Activated T-cell treated with anti-CD3 and anti-CD28 coated beads for 1 hour (primary cell): ENCODE data around the gene LAGE3.

Experiments used
- DNase-seq: peaks from one replicate; pipeline ENCODE4 v3.0.0-alpha.2; 2020; ENCODE audit warnings: low read depth

Gene LAGE3, protein sequence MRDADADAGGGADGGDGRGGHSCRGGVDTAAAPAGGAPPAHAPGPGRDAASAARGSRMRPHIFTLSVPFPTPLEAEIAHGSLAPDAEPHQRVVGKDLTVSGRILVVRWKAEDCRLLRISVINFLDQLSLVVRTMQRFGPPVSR

DNA sequence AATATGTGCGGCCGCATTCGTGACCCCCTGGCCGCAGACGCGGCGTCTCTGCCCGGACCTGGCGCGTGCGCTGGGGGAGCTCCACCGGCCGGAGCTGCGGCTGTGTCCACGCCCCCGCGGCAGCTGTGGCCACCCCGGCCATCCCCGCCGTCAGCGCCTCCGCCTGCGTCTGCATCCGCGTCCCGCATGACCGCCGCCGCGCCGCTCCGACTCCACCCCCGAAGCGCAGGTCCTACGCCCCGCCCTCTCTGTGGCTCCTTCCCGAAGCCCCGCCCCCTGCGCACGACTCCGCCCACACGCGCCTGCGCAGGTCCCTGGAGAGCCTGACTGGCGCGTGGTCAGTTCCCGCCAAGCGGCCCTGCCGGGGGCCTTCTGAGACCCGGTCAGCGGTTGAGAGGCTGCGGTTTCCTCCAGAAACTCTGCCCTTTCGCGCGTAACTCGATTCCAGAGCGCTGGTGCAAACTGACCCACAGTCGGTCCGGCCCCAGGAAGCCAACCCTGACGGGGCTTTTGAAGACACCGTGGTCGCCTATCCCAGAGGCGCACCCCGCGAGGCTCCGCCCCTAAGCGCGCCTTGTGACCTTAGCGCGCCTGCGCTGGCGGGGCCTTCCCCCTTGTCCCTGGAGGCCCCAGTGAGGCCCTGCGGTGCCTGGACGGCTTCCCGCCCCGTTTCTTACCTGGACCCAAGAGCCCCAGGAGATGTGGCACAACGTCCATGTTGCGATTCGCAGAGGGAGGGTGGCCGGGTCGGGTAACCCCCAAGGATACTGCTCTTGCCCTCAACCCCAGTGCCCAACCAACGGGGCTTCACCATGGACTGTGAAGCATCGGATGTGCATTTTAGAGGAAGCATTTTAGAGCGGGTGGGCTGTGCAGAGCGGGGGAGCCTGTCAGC lies at the start of gene LAGE3:
TSS of gene LAGE3 (minus strand) at position 554 of the 895 bp plus-strand sequence. CDS start at position 188, 366 bp downstream.
- peak; percentile 93 for DNase-seq

DNA sequence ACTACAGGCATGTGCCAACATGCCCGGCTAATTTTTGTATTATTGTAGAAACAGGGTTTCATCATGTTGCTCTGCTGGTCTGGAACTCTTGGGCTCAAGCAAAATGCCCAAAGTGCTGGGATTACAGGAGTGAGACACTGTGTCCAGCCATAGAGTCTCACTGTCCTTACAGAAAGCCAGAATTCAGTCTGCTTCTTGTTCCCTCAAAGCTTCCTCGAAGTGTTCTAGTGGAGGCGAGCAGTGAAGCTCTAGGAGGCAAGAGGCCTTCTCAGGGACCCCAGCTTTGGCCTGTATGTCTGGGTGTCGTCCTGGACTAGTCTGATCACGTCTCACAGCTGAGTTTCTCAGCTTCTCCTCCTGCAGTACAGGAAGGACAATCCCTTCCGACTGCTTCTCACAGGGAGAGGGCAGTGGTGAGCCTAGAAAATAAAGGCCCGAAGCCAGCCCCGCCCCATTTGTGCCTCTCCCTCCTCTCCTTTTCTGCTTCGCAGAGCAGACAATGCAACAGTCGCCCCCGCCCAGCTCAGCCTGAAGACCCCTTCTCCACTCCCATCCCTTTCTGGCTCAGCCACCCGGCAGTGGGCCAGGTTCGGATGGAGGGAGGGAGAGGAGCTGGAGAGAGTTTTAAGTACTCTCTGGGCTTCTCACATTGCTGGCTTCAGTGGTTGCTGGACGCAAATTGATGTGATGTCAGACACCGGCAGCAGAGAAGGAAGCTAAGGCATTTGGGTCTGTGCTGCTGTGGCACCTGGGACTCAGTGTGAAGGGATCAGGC lies 48.0 kb upstream of the LAGE3 start:
- peak; percentile 45 for DNase-seq

DNA sequence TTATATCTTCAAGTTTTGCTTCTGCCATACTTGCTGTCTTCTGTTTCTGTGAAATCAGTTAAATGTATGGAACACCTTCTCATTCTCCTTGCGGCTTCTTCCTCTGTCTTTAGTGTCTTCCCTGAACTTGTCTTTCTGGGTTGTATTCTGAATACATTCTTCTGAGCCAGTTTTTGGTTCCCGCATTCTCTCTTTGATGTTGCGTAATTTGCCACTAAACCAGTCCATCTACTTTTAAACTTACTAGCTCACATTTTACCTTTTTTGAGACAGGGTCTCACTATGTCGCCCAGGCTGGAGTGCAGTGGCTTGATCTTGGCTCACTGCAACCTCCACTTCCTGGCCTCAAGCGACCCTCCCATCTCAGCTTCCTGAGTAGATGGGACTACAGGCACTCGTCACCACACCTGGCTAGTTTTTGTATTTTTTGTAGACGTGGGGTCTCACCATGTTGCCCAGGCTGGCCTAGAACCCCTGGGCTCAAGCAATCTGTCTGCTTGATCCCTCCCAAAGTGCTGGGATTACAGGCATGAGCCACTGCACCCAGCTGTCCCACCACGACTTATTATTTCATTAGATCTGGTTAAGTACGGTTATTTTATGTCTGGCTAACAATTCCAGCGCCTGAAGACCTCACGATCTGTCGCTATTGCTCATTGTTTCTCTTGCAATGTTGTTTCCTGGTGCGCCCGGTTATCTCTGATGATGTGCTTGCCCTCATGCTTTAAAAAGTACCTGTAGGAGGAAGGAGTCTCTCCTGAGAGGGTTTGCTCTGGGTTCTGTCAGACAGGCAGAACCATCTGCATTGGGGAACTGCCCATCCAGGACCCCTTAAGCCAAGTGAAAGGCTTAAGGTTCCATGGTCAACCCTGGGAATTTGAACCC lies 46.8 kb upstream of the LAGE3 start:
- DNase-seq: no peak

DNA sequence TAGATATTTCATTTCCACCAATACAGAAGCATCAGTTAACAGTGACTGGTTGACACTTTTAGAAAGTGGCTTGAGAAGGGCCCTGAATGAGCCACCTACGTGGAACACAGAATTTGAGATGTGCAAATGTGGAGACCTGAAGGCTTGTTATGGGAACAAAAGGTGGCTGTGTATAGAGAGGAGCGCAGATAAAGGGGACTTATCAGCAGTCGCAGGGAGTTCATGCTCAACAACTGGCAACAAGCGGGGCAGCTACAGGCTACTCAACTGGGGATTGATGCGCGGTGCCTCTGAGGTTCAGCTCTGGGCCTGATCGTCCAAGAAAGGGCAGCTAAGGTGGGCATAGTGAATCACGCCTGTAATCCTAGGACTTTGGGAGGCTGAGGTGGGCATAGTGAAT lies 40.3 kb upstream of the LAGE3 start:
- DNase-seq: no peak

DNA sequence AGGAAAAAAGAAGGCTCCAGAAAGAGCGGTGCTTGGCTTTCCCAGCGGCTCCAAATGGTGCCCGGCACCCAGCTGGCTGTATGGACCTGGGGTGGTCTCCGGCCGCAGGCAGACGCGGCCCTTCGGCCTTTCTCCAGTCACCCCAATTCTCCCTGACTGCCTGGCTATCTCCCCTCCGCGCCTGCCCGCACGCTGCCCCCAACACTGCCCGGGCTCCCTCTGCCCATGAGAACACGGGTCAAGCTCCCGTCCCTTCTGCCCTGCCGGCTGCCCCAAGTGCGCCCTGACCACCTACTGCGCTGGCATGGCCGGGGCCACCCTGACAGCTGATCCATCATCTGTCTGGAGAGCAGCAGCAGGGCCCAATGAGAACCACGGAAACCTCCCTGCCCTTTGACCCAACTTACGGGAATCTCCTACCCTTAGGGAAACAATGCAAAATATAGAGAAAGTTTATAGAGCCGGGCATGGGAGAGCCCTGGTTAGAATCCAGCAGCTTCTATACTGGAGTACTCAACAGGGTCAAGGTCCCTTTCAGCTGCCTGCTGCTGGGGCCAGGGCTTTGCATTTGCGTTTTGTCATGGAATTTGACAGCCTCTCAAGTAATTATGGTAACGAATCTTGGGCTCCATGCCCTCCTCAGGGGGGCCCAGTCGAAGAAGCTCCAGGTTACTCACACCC lies 38.2 kb upstream of the LAGE3 start:
- DNase-seq: no peak

DNA sequence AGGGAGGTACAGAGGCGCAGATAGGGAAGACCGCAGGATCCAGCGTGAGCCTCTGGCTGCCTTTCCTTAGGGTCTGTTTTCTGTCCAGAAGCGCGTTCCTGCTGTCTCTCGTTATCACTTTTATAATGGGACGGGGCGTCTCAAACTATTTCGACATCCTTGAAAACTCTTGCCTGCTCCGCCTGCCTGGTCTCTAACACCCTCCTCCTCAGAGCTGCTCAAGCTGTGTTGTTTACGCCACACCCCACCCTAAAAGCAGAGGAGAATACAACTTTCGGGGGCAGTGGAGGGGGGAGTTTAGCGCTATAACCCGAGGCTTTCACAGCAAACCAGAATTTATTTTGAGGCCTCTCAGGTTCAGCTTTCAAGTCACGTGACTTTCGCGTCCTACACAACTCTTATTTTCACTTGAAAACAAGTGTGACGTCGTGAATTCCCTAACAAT lies 37.6 kb upstream of the LAGE3 start:
- DNase-seq: no peak

DNA sequence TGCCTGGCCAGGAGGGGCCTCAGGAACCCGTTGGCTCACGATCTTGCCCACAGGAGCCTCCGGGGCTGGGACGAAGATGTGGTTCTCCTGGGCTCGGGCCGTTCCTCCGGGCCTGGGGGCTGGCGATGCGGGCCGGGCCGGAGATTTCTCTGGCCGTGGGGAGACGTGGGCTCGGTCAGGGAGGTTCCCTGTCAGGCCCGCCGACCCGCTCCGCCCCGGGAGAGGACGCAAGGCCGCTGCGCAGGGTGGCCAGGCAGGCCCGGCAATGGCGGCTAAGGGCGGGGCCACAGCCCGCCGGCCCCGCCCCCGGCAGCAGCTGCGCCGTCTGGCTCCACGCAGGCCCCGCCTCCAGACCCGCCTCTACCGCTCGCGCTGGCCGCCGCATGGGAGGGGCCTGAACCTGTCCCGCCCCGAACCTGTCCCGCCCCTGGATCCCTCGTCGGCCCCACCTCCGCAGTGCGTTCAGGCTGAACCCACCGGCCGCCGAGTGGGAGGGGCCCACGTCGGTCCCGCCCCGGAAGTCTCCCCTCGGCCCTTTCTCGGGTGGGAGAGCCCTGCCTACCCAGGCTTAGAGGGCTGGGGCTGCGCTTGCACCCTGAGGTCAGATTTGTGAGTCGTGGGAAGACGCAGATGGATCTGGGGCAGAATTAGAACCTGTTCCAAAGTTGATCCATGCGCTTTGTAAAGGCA lies 37.0 kb upstream of the LAGE3 start, which contains the start of gene FAM3A:
TSS of gene FAM3A (minus strand) at position 267 of the 690 bp plus-strand sequence. CDS start 460 bp downstream, outside the sequence.
- DNase-seq: peak; percentile 89

DNA sequence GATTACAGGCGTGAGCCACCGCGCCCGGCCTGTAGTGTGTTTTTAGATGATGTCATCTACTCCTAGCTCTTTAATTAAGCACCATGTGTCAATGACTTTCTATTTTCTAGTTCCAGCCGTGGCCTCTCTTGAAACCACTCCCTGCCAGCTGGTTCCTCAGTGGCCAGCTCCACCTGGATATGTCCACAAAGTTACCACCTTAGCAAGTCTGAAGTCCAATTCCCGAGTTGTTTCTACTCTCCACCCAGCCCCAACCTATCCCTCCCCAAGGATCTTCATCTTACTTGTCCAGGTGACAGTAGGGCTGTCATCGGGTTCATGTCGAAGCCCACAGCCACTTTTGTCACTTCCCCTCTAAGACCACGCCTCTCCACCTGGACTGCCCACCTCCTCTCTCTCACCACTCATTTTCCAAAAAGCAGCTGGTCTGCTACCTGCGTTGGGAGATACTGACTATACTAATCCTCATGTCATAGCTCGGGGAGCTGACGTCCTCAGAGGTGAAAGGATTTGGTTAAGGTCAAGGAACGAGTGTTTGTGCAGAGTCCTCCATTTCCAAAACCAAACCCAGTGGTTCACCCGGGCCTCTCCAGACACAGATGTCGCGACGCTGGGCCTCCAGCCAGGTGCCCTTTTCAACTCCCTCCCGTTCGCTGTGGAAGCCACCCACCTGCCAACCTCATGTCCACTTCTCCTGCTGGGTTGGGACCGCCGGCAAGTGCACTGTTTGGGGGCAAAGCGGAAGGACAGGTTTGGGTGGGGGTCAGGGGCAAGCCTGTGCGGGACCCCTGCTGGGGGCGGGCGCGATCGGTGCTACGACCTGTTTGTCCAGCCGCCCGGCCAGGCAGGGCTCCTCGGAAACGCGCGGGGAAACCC lies 36.2 kb upstream of the LAGE3 start:
- DNase-seq: no peak

DNA sequence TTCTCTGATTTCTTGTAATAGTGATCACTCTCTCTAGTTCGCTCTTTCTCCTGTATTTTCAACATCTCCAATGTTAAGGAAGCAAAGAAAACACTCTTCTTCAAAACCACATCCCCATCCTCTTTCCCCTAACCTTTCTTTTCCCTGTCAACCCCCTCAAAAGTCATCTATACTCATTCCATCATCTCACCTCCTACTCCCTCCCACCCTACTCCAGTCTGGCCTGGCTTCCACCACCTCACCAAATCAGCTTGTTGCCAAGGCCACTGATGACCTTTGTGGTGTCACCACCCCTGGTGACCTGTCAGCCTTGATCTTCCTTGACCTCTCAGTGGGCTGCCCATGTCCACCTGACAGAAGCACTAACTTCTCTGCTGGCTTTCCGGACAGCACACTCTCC lies 34.6 kb upstream of the LAGE3 start:
- no peak for DNase-seq

DNA sequence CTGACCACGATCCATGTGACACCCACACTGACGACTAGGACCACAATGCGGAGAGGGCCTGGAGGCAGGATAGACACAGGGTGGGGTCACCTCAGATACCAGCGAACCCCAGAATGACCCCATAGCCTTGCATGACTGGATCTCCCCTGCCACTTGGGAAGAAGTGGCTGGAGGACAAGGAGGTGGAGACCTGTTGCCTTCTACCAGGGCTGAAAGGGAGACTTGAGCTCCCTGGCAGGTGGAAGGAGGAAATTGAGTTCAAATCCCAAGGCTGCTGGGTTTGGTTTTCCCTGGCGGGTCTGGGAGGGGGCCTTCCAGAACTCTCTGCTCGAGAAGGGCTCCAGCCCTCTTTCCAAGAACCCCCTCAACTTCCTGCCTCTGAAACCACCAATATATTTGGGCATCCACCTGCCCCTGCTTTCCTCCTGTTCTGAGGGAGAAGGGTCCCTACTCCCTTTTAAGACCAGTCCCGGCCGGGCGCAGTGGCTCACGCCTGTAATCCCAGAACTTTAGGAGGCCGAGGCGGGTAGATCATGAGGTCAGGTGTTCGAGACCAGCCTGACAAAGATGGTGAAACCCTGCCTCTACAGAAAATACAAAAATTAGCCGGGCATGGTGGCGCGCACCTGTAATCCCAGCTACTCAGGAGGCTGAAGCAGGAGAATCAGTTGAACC lies 33.9 kb upstream of the LAGE3 start:
- no peak for DNase-seq

DNA sequence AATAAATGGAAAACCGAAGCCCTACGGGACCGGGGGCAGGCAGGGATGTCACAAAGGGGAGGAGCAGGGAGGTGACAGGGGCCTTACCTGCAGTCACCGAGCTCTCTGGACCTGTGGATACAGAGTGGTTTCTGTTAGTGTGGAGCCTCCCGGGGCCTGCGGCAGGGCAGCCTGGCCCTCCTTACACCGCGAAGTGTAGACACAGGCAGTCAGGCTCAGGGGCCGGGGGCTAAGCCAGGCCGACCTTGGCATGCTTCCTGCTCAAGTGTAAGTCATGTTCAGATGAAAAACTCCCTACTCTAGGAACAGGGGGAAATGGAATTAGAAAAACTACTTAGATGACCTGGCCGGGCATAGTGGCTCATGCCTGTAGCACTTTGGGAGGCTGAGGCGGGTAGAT lies 32.7 kb upstream of the LAGE3 start:
- DNase-seq: no peak

DNA sequence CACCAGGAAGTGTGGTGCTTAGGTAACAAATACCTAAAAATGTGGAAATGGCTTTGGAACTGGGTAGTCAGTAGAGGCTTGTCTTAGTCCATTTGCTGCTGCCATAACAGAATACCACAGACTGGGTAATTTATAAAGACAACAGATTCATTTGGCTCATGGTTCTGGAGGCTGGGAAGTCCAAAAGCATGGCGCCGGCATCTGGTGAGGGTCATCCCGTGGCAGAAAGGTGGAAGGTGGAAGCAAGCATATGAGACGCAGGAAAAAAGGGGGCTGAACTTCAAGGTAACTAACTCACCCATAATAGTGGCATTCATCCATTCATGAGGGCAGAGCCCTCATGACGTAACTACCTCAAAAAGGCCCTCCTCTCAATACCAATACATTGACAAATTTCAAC lies 30.4 kb upstream of the LAGE3 start:
- DNase-seq: no peak

DNA sequence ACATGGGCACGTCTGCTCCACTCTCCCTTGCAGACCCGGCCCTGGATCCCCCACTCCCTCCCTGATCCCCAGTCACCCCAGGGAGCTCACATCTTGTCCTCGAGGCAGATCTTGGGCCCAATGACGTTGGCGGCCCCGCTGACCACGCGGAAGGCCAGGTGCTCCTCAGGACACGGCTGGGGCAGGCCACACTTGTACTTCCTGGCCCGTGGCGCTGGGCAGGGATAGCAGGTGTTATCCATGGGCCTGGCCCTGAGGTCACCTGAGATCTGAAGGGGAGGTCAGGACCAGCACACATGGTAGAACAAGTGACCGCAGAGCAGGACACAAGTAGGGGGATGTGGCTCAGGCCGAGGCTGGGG lies 29.3 kb upstream of the LAGE3 start:
- no peak for DNase-seq

DNA sequence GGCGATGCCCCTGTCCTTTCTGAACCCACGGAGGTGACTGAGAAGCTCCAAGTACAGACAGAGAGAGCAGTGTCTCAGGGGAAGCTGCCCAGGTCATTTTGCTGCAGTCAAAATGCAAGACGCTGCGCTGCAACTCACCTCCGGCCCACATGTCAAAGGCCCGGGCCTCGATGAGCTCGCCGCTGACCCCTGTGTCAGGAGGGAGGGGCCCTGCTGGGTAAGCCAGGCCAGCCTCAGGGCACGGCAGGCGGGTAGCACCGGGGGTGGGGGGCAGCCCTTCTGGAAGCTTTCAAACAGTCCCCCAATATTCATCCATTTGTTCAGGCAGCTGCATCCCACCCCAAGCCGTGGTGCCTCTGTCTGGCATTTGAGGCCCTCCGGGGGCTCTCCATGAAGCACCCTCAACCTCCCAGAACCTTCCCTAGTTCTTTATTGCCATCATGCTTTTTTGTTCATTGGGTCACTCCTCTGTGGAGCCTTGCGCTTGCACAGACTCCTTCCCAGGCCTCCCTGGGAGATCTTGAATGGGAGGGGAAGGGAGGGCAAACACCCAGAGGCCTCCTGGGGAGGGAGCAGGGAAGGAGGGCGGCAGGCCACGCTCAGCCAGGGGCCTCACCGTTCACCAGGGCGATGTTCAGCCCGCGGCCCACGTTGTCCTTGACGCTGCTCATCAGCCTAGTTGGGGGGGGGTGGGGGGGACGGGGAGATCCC lies 28.7 kb upstream of the LAGE3 start:
- no peak for DNase-seq

DNA sequence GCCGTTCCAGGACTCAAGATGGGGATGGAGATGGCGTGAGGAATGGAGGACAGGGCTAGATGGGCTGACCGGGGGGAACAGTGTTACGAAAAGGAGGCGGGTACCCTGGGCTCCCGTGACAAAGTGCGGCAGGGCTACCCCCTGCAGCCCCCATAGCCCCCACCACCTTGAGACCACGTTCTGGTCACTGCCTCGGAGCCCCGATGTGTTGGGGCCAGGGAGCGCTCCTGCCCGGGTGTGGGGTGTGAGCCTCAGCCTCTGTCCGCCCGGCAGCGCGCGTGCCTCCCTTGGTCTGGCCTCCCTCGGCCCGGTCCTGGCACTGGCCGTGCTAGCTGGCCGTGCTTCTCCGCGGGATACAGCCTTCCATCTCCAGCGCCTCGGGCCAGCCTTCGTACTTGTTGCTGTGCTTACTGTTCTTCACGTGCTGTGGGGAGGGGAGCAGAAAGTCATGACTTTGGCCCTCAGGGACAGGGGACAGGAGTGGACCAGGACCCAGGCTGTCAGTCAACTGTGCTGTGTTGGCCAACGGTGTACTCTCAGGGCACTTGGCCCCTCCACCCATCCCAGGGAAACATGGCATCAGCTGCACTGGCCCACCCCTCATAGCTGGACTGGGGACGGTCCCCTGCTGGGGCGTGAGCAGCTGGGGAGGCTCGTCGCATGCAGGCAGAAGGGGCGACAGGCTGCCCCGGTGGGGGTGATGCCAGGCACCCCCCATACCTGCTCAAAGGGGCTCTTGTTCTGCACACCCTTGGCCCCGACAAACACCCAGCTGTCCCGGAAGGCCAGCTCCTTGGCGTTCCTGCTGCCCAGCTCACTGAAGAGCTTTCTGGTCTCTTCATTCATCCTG lies 27.6 kb upstream of the LAGE3 start:
- DNase-seq: no peak

DNA sequence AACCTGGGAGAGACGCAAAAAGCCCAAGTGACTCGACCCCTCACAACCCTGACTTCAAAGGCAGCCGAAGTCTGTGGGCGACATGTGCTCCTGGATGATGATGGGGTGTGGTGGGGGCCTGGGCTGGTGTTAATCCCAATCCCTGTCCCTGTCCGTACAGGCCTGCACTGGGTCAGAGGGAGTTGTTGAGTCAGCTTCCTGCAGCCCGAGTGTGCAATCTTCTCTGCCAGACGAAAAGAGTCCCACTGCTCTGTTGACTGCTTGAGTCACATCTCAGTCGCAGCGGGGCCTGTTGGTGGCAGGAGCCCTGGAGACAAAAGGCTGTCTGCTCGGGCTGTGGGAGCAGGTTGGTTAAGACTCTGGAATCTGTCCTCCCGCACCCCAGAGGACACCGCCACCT lies 26.7 kb upstream of the LAGE3 start:
- DNase-seq: no peak

DNA sequence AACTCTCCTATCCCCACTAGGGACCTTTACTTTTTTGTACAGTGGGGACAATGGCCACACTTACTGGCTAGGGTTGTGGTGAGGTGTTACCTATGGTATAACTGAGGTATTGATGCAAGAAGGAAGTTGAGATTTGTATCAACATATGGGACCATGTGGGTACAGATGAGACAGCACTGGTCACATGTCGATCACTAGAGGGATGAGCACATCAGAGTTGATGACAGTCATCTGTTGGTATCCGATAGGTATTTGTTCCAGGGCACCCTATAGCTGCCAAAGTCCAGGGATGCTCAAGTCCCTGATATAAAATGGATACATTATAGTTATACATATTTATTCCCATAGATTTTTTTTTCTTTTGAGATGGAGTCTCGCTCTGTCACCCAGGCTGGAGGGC lies 23.9 kb upstream of the LAGE3 start:
- DNase-seq: no peak
